PC-3 (cell line): ENCODE results near the gene FBXO10.

Experiments used
- EZH2 ChIP-seq: fragments of 300-600 bp; sonication (generic); IDR thresholded peaks from one replicate; pipeline ENCODE4 v1.6.1; 2017; ENCODE audit warnings: antibody characterized with exemption, mild to moderate bottlenecking, low read length; ENCODE audit not compliant: unreplicated experiment
- EZH2phosphoT487 ChIP-seq: fragments of 300-600 bp; sonication (generic); IDR thresholded peaks from 2 replicates; pipeline ENCODE4 v1.6.1; 2018; ENCODE audit warnings: mild to moderate bottlenecking, antibody characterized with exemption, low read length, borderline replicate concordance
- TF ChIP-seq, protein P1 (sequence below): fragments of 300-600 bp; sonication (generic); conservative IDR thresholded peaks from 2 replicates; pipeline ENCODE4 v1.5.1; 2017; ENCODE audit warnings: antibody characterized with exemption, low read depth, mild to moderate bottlenecking, low read length

DNA sequence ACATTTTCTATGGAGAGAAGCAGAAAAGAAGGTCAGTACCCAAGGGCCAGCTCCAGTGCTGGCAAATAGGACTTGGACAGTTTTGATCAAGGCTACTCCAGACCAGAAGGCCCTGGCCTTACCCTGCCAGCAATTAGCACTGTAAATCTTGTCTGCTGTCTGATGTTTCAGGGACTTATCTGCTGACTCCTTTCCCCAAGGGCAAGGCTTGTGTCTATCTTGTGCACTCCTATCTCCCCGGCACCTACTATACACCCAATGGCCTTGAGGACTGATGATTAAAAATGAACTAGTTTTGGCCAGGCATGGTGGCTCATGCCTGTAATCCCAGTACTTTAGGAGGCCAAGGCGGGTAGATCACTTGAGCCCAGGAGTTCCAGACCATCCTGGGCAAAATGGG, 53.2 kb downstream of the FBXO10 start:
- TF ChIP-seq, protein P1, sequence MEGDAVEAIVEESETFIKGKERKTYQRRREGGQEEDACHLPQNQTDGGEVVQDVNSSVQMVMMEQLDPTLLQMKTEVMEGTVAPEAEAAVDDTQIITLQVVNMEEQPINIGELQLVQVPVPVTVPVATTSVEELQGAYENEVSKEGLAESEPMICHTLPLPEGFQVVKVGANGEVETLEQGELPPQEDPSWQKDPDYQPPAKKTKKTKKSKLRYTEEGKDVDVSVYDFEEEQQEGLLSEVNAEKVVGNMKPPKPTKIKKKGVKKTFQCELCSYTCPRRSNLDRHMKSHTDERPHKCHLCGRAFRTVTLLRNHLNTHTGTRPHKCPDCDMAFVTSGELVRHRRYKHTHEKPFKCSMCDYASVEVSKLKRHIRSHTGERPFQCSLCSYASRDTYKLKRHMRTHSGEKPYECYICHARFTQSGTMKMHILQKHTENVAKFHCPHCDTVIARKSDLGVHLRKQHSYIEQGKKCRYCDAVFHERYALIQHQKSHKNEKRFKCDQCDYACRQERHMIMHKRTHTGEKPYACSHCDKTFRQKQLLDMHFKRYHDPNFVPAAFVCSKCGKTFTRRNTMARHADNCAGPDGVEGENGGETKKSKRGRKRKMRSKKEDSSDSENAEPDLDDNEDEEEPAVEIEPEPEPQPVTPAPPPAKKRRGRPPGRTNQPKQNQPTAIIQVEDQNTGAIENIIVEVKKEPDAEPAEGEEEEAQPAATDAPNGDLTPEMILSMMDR, result no peak
- TF ChIP-seq EZH2, result no peak
- no peak for TF ChIP-seq EZH2phosphoT487
